OCI-LY1 (cell line): ENCODE data around the gene RANBP10.

ENCODE experiments used
- EZH2 ChIP-seq: fragments of 200-600 bp; sonication (generic), shearing (Covaris generic); IDR thresholded peaks from 2 replicates; pipeline ENCODE4 v1.8.0; 2017; ENCODE audit warnings: borderline replicate concordance, mixed run types, mild to moderate bottlenecking, antibody characterized with exemption, low read length, moderate library complexity, mixed read lengths
- TF ChIP-seq, protein P1 (sequence below): fragments of 200-600 bp; sonication (generic), shearing (Covaris generic); IDR thresholded peaks from 2 replicates; pipeline ENCODE4 v1.5.1; 2017; ENCODE audit warnings: mild to moderate bottlenecking, antibody characterized with exemption, low read length, moderate library complexity, mixed read lengths

DNA sequence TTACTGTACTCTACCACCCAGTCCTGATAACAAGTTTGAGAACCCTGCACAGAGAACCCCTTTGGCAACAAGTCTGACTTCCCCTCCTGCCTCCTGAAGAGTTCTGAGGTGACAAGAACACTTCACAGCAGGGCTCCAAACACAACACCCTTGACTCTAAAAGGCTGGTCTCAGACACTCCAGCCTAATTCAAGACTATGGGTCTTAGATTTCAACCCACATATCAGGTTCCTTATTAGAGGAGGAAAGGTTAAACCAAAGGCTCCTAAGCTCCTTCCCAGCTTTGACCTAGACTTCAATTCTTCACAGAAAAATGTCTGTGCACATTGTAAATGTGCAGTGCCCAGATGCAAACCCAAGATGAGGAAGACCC is 23.0 kb downstream of the RANBP10 start:
- no peak for TF ChIP-seq EZH2
- TF ChIP-seq, protein P1, sequence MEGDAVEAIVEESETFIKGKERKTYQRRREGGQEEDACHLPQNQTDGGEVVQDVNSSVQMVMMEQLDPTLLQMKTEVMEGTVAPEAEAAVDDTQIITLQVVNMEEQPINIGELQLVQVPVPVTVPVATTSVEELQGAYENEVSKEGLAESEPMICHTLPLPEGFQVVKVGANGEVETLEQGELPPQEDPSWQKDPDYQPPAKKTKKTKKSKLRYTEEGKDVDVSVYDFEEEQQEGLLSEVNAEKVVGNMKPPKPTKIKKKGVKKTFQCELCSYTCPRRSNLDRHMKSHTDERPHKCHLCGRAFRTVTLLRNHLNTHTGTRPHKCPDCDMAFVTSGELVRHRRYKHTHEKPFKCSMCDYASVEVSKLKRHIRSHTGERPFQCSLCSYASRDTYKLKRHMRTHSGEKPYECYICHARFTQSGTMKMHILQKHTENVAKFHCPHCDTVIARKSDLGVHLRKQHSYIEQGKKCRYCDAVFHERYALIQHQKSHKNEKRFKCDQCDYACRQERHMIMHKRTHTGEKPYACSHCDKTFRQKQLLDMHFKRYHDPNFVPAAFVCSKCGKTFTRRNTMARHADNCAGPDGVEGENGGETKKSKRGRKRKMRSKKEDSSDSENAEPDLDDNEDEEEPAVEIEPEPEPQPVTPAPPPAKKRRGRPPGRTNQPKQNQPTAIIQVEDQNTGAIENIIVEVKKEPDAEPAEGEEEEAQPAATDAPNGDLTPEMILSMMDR, result no peak
